ENCODE results near the gene GRIK4.
"Not testable (repeated sequence)": the region's sequence is repeated elsewhere in the genome, so short reads cannot be mapped to it uniquely, and the experiment has no call there.

Gene GRIK4

GRCh38 chr11:120781486-120782120, 270.1 kb downstream of the GRIK4 start:
- H3K27me3 ChIP-seq (ENCODE audit: control insufficient read depth, insufficient read depth, low read length) = no peaks in the 10 kb centered on the region
- H3K27ac ChIP-seq (ENCODE audit: low read depth, low read length) = no peak overlapping the region
- no peak overlapping the region for H3K4me3 ChIP-seq (ENCODE audit: low read length)
- peaks cover 2% of the 10 kb centered on the region for H3K4me1 ChIP-seq (ENCODE audit: control insufficient read depth, insufficient read depth, low read length)
- no peaks in the 10 kb centered on the region for H3K36me3 ChIP-seq (ENCODE audit: control insufficient read depth, insufficient read depth, low read length)
- no peak overlapping the region for H3K9ac ChIP-seq (ENCODE audit: low read length)

- H3K27me3 ChIP-seq (ENCODE audit: control insufficient read depth, insufficient read depth, low read length) = no peaks in the 10 kb centered on the region
- no peak overlapping the region for H3K4me3 ChIP-seq (ENCODE audit: low read length)
- H3K36me3 ChIP-seq (ENCODE audit: control insufficient read depth, insufficient read depth, low read length) = no peaks in the 10 kb centered on the region
- peaks cover under 1% of the 10 kb centered on the region for H3K4me1 ChIP-seq (ENCODE audit: control insufficient read depth, insufficient read depth, low read length)
- H3K9ac ChIP-seq (ENCODE audit: low read length) = no peak overlapping the region
- no peak overlapping the region for H3K27ac ChIP-seq (ENCODE audit: low read depth, low read length)
Observed at GRCh38 chr11:120784566-120785251, 273.2 kb downstream of the GRIK4 start.

GRCh38 chr11:120785576-120785975, 274.0 kb downstream of the GRIK4 start:
- H3K27me3 ChIP-seq (ENCODE audit: control insufficient read depth, insufficient read depth, low read length) = no peaks in the 10 kb centered on the region
- no peak overlapping the region for H3K4me3 ChIP-seq (ENCODE audit: low read length)
- H3K9ac ChIP-seq (ENCODE audit: low read length) = no peak overlapping the region
- H3K4me1 ChIP-seq (ENCODE audit: control insufficient read depth, insufficient read depth, low read length) = no peaks in the 10 kb centered on the region
- H3K27ac ChIP-seq (ENCODE audit: low read depth, low read length) = no peak overlapping the region
- H3K36me3 ChIP-seq (ENCODE audit: control insufficient read depth, insufficient read depth, low read length) = no peaks in the 10 kb centered on the region

- Histone ChIP-seq H3K27ac (ENCODE audit: low read depth, low read length) (no peak overlapping the region), H3K9ac (ENCODE audit: low read length) (no peak overlapping the region), H3K4me1 (ENCODE audit: control insufficient read depth, insufficient read depth, low read length) (no peaks in the 10 kb centered on the region), H3K27me3 (ENCODE audit: control insufficient read depth, insufficient read depth, low read length) (no peaks in the 10 kb centered on the region), H3K36me3 (ENCODE audit: control insufficient read depth, insufficient read depth, low read length) (no peaks in the 10 kb centered on the region), H3K4me3 (ENCODE audit: low read length) (no peak overlapping the region)
Observed at GRCh38 chr11:120786206-120786735, 274.7 kb downstream of the GRIK4 start.

GRCh38 chr11:120787224-120787623, 275.7 kb downstream of the GRIK4 start:
- not testable (repeated sequence) for H3K4me1 ChIP-seq (ENCODE audit: control insufficient read depth, insufficient read depth, low read length); H3K4me3 ChIP-seq (ENCODE audit: low read length); H3K27me3 ChIP-seq (ENCODE audit: control insufficient read depth, insufficient read depth, low read length); H3K36me3 ChIP-seq (ENCODE audit: control insufficient read depth, insufficient read depth, low read length); H3K27ac ChIP-seq (ENCODE audit: low read depth, low read length); H3K9ac ChIP-seq (ENCODE audit: low read length)

GRCh38 chr11:120789391-120789790, 277.8 kb downstream of the GRIK4 start:
- Histone ChIP-seq H3K36me3 (ENCODE audit: control insufficient read depth, insufficient read depth, low read length) (no peaks in the 10 kb centered on the region), H3K27ac (ENCODE audit: low read depth, low read length) (no peak overlapping the region), H3K27me3 (ENCODE audit: control insufficient read depth, insufficient read depth, low read length) (no peaks in the 10 kb centered on the region), H3K9ac (ENCODE audit: low read length) (no peak overlapping the region), H3K4me3 (ENCODE audit: low read length) (no peak overlapping the region), H3K4me1 (ENCODE audit: control insufficient read depth, insufficient read depth, low read length) (no peaks in the 10 kb centered on the region)

- Histone ChIP-seq H3K27me3 (ENCODE audit: control insufficient read depth, insufficient read depth, low read length) (no peaks in the 10 kb centered on the region), H3K27ac (ENCODE audit: low read depth, low read length) (no peak overlapping the region), H3K4me1 (ENCODE audit: control insufficient read depth, insufficient read depth, low read length) (no peaks in the 10 kb centered on the region), H3K4me3 (ENCODE audit: low read length) (no peak overlapping the region), H3K9ac (ENCODE audit: low read length) (no peak overlapping the region), H3K36me3 (ENCODE audit: control insufficient read depth, insufficient read depth, low read length) (no peaks in the 10 kb centered on the region)
Observed at GRCh38 chr11:120792306-120792705, 280.8 kb downstream of the GRIK4 start.

GRCh38 chr11:120793150-120793549, 281.6 kb downstream of the GRIK4 start:
- no peak overlapping the region for H3K27ac ChIP-seq (ENCODE audit: low read depth, low read length)
- H3K36me3 ChIP-seq (ENCODE audit: control insufficient read depth, insufficient read depth, low read length) = no peaks in the 10 kb centered on the region
- H3K9ac ChIP-seq (ENCODE audit: low read length) = no peak overlapping the region
- no peaks in the 10 kb centered on the region for H3K4me1 ChIP-seq (ENCODE audit: control insufficient read depth, insufficient read depth, low read length)
- H3K27me3 ChIP-seq (ENCODE audit: control insufficient read depth, insufficient read depth, low read length) = no peaks in the 10 kb centered on the region
- no peak overlapping the region for H3K4me3 ChIP-seq (ENCODE audit: low read length)

GRCh38 chr11:120793806-120794479, 282.4 kb downstream of the GRIK4 start:
- Histone ChIP-seq H3K27ac (ENCODE audit: low read depth, low read length) (no peak overlapping the region), H3K4me3 (ENCODE audit: low read length) (no peak overlapping the region), H3K27me3 (ENCODE audit: control insufficient read depth, insufficient read depth, low read length) (no peaks in the 10 kb centered on the region), H3K36me3 (ENCODE audit: control insufficient read depth, insufficient read depth, low read length) (no peaks in the 10 kb centered on the region), H3K9ac (ENCODE audit: low read length) (no peak overlapping the region), H3K4me1 (ENCODE audit: control insufficient read depth, insufficient read depth, low read length) (no peaks in the 10 kb centered on the region)

- H3K9ac ChIP-seq (ENCODE audit: low read length) = no peak overlapping the region
- H3K36me3 ChIP-seq (ENCODE audit: control insufficient read depth, insufficient read depth, low read length) = no peaks in the 10 kb centered on the region
- no peak overlapping the region for H3K4me3 ChIP-seq (ENCODE audit: low read length)
- H3K4me1 ChIP-seq (ENCODE audit: control insufficient read depth, insufficient read depth, low read length) = no peaks in the 10 kb centered on the region
- no peaks in the 10 kb centered on the region for H3K27me3 ChIP-seq (ENCODE audit: control insufficient read depth, insufficient read depth, low read length)
- no peak overlapping the region for H3K27ac ChIP-seq (ENCODE audit: low read depth, low read length)
Observed at GRCh38 chr11:120794748-120795147, 283.2 kb downstream of the GRIK4 start.

- H3K36me3 ChIP-seq (ENCODE audit: control insufficient read depth, insufficient read depth, low read length) = no peaks in the 10 kb centered on the region
- no peak overlapping the region for H3K4me3 ChIP-seq (ENCODE audit: low read length)
- no peak overlapping the region for H3K9ac ChIP-seq (ENCODE audit: low read length)
- H3K4me1 ChIP-seq (ENCODE audit: control insufficient read depth, insufficient read depth, low read length) = no peaks in the 10 kb centered on the region
- H3K27ac ChIP-seq (ENCODE audit: low read depth, low read length) = no peak overlapping the region
- no peaks in the 10 kb centered on the region for H3K27me3 ChIP-seq (ENCODE audit: control insufficient read depth, insufficient read depth, low read length)
Observed at GRCh38 chr11:120795185-120795584, 283.6 kb downstream of the GRIK4 start.

- Histone ChIP-seq H3K4me3 (ENCODE audit: low read length) (no peak overlapping the region), H3K27me3 (ENCODE audit: control insufficient read depth, insufficient read depth, low read length) (no peaks in the 10 kb centered on the region), H3K4me1 (ENCODE audit: control insufficient read depth, insufficient read depth, low read length) (no peaks in the 10 kb centered on the region), H3K36me3 (ENCODE audit: control insufficient read depth, insufficient read depth, low read length) (no peaks in the 10 kb centered on the region), H3K9ac (ENCODE audit: low read length) (no peak overlapping the region), H3K27ac (ENCODE audit: low read depth, low read length) (no peak overlapping the region)
Observed at GRCh38 chr11:120797143-120797542, 285.6 kb downstream of the GRIK4 start.
